Measurements from ENCODE around the gene NKD1.

NKD1 gene

DNA sequence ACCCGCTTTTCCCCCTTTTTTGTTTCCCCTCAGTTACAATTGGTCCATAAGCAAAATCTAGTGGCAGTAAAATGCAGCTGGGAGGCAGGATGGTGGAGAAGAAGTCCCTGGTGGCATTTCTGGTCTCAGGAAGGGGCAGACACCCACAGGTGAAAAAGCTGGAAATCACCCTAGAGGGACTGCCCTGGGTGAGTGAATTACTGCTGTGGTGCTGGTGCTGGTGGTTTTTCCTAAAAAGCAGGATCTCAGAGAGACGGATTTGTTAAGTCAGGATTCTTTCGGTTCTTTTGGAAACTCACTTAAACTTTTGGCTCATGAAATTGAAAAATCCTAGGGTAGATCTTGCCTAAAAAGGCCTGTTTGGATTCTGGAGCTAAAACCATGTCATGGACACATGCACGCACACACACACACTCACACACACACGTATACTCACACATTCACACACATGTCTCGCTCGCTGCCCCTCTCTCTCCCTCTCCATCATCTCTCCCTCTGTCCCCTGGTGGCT, 65.8 kb downstream of the NKD1 start:
- no peaks in the 10 kb centered on the region for H4K20me1 ChIP-seq (ENCODE audit: insufficient read depth, low read length)
- TF ChIP-seq EZH2phosphoT487 (IDR thresholded peaks at IDR 0.05; ENCODE audit: low read depth): no peak
- TF ChIP-seq, protein P1, sequence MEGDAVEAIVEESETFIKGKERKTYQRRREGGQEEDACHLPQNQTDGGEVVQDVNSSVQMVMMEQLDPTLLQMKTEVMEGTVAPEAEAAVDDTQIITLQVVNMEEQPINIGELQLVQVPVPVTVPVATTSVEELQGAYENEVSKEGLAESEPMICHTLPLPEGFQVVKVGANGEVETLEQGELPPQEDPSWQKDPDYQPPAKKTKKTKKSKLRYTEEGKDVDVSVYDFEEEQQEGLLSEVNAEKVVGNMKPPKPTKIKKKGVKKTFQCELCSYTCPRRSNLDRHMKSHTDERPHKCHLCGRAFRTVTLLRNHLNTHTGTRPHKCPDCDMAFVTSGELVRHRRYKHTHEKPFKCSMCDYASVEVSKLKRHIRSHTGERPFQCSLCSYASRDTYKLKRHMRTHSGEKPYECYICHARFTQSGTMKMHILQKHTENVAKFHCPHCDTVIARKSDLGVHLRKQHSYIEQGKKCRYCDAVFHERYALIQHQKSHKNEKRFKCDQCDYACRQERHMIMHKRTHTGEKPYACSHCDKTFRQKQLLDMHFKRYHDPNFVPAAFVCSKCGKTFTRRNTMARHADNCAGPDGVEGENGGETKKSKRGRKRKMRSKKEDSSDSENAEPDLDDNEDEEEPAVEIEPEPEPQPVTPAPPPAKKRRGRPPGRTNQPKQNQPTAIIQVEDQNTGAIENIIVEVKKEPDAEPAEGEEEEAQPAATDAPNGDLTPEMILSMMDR (IDR thresholded peaks at IDR 0.05; ENCODE audit: low read depth, low read length): no peak
- H3K27ac ChIP-seq (ENCODE audit: low read length): no peak overlapping the region
- no peak overlapping the region for H3K4me3 ChIP-seq (ENCODE audit: low read length)
- peak overlapping the region; percentile 27; the same call in 1 of the 2 replicates for H3K4me2 ChIP-seq (ENCODE audit: low read length)
- no peaks in the 10 kb centered on the region for H3K9me3 ChIP-seq (ENCODE audit: insufficient read depth, low read length)
- H2AFZ ChIP-seq (ENCODE audit: low read depth, low read length): no peak overlapping the region
- H3K9ac ChIP-seq (ENCODE audit: low read length): no peak overlapping the region
- H3K36me3 ChIP-seq (replicated peaks; ENCODE audit: low read depth, low read length): no peaks in the 10 kb centered on the region
- H3K27me3 ChIP-seq (ENCODE audit: low read depth, low read length): no peaks in the 10 kb centered on the region
- H3K79me2 ChIP-seq (ENCODE audit: low read length): no peaks in the 10 kb centered on the region
- peaks cover 24% of the 10 kb centered on the region for H3K4me1 ChIP-seq (ENCODE audit: low read length)

- Histone ChIP-seq H3K4me2 (ENCODE audit: low read length) (no peak overlapping the region), H3K27ac (ENCODE audit: low read length) (no peak overlapping the region), H3K4me3 (ENCODE audit: low read length) (no peak overlapping the region), H3K9ac (ENCODE audit: low read length) (no peak overlapping the region), H3K9me3 (ENCODE audit: insufficient read depth, low read length) (no peaks in the 10 kb centered on the region), H3K27me3 (ENCODE audit: low read depth, low read length) (no peaks in the 10 kb centered on the region), H4K20me1 (ENCODE audit: insufficient read depth, low read length) (no peaks in the 10 kb centered on the region), H3K4me1 (ENCODE audit: low read length) (peaks cover 24% of the 10 kb centered on the region), H3K36me3 (replicated peaks; ENCODE audit: low read depth, low read length) (no peaks in the 10 kb centered on the region), H3K79me2 (ENCODE audit: low read length) (no peaks in the 10 kb centered on the region), H2AFZ (ENCODE audit: low read depth, low read length) (no peak overlapping the region)
- TF ChIP-seq EZH2phosphoT487 (IDR thresholded peaks at IDR 0.05; ENCODE audit: low read depth): no peak
- TF ChIP-seq, protein P1 (IDR thresholded peaks at IDR 0.05; ENCODE audit: low read depth, low read length): no peak
These were observed 66.9 kb downstream of the NKD1 start for GRCh38 chr16:50614955-50615724.

GRCh38 chr16:50615891-50616290, 67.7 kb downstream of the NKD1 start:
- Histone ChIP-seq H3K36me3 (replicated peaks; ENCODE audit: low read depth, low read length) (no peaks in the 10 kb centered on the region), H3K4me2 (ENCODE audit: low read length) (no peak overlapping the region), H3K9me3 (ENCODE audit: insufficient read depth, low read length) (no peaks in the 10 kb centered on the region), H2AFZ (ENCODE audit: low read depth, low read length) (no peak overlapping the region), H3K9ac (ENCODE audit: low read length) (no peak overlapping the region), H3K27ac (ENCODE audit: low read length) (no peak overlapping the region), H3K4me1 (ENCODE audit: low read length) (peaks cover 24% of the 10 kb centered on the region), H4K20me1 (ENCODE audit: insufficient read depth, low read length) (no peaks in the 10 kb centered on the region), H3K27me3 (ENCODE audit: low read depth, low read length) (no peaks in the 10 kb centered on the region), H3K4me3 (ENCODE audit: low read length) (no peak overlapping the region), H3K79me2 (ENCODE audit: low read length) (no peaks in the 10 kb centered on the region)
- no peak for TF ChIP-seq EZH2phosphoT487 (IDR thresholded peaks at IDR 0.05; ENCODE audit: low read depth)
- TF ChIP-seq, protein P1 (IDR thresholded peaks at IDR 0.05; ENCODE audit: low read depth, low read length): no peak

GRCh38 chr16:50616386-50616785, 68.2 kb downstream of the NKD1 start:
- Histone ChIP-seq H3K36me3 (replicated peaks; ENCODE audit: low read depth, low read length) (no peaks in the 10 kb centered on the region), H3K79me2 (ENCODE audit: low read length) (no peaks in the 10 kb centered on the region), H3K4me3 (ENCODE audit: low read length) (no peak overlapping the region), H4K20me1 (ENCODE audit: insufficient read depth, low read length) (no peaks in the 10 kb centered on the region), H3K4me1 (ENCODE audit: low read length) (peaks cover 24% of the 10 kb centered on the region), H3K9me3 (ENCODE audit: insufficient read depth, low read length) (no peaks in the 10 kb centered on the region), H3K4me2 (ENCODE audit: low read length) (no peak overlapping the region), H3K9ac (ENCODE audit: low read length) (no peak overlapping the region), H3K27me3 (ENCODE audit: low read depth, low read length) (no peaks in the 10 kb centered on the region), H3K27ac (ENCODE audit: low read length) (no peak overlapping the region), H2AFZ (ENCODE audit: low read depth, low read length) (no peak overlapping the region)
- TF ChIP-seq, protein P1 (IDR thresholded peaks at IDR 0.05; ENCODE audit: low read depth, low read length): no peak
- TF ChIP-seq EZH2phosphoT487 (IDR thresholded peaks at IDR 0.05; ENCODE audit: low read depth): no peak
